Breast epithelium (tissue), 3 donors: ENCODE results near the gene SRPRB.

Experiments used
- CTCF ChIP-seq, 3 donors: fragments of 450-650 bp; IDR thresholded peaks; one replicate each; pipeline ENCODE4 v1.5.1; 2016 to 2017; ENCODE audit warnings: antibody characterized with exemption in 3 of 3, mild to moderate bottlenecking in 3 of 3, moderate library complexity in 3 of 3
- POLR2A ChIP-seq: fragments of 450-650 bp; IDR thresholded peaks from one replicate; pipeline ENCODE4 v1.6.1; 2016; ENCODE audit warnings: antibody characterized with exemption, mild to moderate bottlenecking, moderate library complexity

GRCh38 chr3:133833267-133833666, 27.7 kb downstream of the SRPRB start:
- TF ChIP-seq POLR2A, result no peak
- TF ChIP-seq CTCF (IDR thresholded peaks at IDR 0.05), result no peak
